ENCODE measurements around the gene DCDC1.
A peak's percentile ranks its signal among the peaks of the same experiment; 100 is the strongest.

The DCDC1 gene

DNA sequence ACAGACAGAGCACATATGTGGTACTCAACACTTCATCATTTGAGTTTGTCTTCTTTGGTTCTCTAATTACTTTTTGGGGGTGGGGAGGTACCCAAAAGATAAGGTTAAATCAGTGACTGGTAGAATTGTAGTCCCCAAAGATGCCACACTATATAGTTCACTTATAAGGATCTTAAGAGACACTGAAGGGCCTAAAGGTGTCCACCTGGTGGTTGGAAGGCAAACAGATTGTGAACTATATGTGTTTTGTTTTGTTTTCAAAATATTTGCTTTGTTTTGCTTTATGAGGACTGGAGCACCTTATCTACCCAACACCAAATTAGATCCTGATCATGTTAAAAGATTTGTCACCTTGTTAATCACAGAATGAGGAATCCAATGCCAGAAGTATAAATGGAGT lies 136.1 kb downstream of the DCDC1 start:
- no peak overlapping the region for H3K27ac ChIP-seq
- no peak for TF ChIP-seq ZFX (IDR thresholded peaks at IDR 0.05)
- TF ChIP-seq, protein P1, sequence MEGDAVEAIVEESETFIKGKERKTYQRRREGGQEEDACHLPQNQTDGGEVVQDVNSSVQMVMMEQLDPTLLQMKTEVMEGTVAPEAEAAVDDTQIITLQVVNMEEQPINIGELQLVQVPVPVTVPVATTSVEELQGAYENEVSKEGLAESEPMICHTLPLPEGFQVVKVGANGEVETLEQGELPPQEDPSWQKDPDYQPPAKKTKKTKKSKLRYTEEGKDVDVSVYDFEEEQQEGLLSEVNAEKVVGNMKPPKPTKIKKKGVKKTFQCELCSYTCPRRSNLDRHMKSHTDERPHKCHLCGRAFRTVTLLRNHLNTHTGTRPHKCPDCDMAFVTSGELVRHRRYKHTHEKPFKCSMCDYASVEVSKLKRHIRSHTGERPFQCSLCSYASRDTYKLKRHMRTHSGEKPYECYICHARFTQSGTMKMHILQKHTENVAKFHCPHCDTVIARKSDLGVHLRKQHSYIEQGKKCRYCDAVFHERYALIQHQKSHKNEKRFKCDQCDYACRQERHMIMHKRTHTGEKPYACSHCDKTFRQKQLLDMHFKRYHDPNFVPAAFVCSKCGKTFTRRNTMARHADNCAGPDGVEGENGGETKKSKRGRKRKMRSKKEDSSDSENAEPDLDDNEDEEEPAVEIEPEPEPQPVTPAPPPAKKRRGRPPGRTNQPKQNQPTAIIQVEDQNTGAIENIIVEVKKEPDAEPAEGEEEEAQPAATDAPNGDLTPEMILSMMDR (conservative IDR thresholded peaks at IDR 0.05), result peak; percentile 56

DNA sequence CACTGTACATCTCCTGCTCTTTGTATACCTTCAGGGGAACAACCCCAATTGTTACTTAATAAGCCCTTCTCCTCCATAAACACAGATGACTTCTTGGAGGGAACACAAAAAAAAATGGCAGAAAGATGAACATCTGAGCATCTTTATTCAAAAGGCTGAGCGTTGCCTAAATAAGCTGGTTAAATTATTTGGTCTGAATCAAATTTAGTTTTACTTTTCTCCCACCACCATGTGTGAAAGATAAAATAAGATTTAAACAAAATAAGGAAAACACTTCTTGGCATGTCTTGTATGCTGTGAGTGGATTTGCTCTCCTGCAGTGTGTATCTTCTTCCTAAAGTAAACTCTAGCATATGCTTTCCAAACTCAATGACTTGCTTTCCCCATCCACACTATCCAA lies 137.9 kb downstream of the DCDC1 start:
- H3K27ac ChIP-seq, result no peak overlapping the region
- no peak for TF ChIP-seq ZFX (IDR thresholded peaks at IDR 0.05)
- TF ChIP-seq, protein P1 (conservative IDR thresholded peaks at IDR 0.05), result no peak

DNA sequence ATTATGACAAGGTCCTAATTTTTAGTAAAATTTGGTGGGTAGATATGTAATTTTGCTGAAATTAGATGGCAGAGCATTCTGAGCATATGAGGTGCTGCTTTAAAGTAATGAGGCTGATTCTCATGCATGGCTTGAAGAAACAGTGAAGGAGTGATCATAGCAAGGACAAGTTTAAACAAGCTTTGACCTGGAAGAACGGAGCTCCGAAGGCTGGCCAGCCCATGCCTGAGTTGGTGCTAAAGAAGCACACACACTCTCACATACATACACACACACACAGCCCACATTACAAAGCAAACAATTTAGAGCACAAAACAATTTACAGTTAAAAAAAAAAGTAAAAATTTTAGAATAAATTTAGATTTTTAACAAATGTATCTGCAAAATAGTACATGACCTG lies 150.7 kb downstream of the DCDC1 start:
- H3K27ac ChIP-seq, result no peak overlapping the region
- no peak for TF ChIP-seq ZFX (IDR thresholded peaks at IDR 0.05)
- TF ChIP-seq, protein P1 (conservative IDR thresholded peaks at IDR 0.05), result no peak

DNA sequence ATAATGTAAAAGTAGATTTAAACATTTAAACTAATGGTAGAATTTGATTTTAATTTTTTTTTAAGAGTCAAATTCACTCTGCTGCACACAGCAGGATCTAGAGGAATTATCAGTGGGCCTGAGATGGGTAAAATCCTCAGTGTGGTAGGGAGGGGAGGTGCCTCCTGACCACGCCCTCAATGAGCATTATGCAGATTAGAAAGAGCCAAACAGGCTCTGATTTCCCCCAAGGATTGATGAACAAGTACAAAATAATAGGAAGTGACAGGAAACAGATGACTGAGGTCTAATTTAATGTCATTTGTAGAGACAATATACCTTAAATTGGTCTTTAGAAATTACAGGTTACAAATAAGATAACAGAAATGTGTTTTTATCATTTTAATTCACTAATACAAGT lies 155.2 kb downstream of the DCDC1 start:
- TF ChIP-seq, protein P1 (conservative IDR thresholded peaks at IDR 0.05), result no peak
- no peak for TF ChIP-seq ZFX (IDR thresholded peaks at IDR 0.05)
- no peak overlapping the region for H3K27ac ChIP-seq

DNA sequence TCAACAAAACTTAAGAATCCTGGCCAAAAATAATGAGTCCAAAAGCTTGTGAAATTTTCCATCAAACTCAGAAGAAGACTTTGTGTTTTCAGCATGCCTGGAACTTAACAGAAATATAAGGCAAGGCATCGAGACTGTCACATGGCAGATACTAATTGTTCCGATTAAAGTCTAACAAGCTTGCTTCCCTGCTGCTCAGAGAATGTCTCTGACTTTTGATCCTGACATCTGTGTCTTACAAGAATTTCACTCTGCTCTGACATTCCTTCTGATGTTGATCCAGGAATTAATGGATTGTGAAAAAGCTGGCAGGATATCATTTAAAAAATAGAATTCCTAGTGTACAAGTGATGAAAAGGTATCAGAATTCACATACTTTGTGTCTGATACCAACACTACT lies 170.2 kb downstream of the DCDC1 start:
- no peak for TF ChIP-seq ZFX (IDR thresholded peaks at IDR 0.05)
- TF ChIP-seq, protein P1 (conservative IDR thresholded peaks at IDR 0.05), result no peak
- H3K27ac ChIP-seq, result no peak overlapping the region

DNA sequence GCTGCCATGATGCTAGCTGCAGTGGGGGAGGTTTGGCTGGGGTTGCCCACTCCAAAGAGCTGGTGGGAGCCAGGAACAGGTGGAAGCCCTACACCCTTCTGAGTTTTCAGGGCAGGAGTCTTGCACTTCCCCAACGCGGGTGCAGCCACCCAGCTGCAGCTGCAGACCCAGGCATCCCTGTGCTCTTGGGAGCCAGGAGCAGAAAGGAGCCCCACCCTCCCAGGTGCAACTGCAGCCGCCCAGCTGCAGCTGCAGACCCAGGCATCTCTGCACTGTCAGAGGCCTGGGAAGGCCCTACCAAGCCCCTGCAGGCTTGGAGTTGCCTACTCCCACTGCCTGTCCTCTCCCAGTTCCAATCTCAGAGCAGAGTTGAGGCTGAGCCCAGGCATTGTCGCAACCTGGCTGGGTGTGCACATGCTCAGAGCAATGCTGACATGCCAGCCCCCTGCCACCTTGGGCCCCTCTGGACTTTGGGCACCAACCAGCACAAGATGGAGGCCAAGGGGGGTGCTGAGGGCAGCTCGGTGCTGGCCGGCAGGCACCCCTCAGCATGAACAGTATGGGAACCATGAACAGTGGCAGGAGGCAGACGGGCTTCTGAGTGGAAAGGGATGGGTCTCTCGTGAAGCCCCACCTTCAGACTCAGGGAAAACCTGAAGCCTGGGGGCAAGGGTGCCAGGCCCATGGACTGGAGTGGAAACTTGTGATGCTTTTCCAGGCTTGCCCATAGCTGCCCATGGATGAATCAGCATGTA lies 195.4 kb downstream of the DCDC1 start:
- no peak for TF ChIP-seq ZFX (IDR thresholded peaks at IDR 0.05)
- TF ChIP-seq, protein P1 (conservative IDR thresholded peaks at IDR 0.05), result no peak
- no peak overlapping the region for H3K27ac ChIP-seq

DNA sequence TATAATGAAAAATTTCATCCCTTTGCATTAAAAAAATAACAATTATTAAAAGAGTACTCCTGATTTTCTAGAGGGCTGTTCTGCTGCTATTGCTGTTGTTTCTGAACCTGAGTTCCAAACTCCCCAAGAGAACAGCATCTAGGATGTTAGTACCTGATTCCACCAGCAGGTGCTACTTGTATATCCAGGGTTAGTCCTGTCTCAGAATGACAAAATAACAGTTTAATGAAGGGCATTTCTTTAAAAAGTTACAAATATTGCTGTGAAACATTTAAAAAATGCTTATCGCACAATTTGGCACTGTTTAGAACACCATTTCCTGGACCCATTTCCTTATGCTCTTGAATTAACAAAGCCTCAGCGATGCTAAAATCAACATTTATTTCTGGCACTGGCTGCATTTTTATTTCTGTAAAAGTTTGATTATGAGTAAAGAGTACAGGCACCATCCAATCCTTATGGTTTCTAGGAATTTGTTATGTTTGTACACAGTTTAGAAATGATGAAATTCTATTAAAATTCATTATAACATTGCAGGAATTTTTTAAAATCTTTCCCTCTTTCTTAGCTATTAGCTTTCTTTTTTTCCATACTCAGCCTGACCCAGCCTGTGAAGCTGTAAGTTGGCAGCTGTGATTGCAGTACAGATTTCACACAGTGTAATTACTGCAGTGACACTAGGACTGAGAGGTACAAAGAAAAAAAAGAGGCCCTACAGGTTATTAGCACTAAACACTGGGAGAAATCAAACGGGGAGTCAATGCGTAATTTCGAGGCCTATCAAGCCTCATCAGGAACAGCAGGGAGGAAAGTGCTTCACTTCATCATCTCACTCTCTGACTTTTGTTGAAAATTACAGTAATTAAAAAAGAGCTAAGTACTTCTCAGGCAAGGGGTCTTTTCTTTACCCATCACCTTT lies 208.8 kb downstream of the DCDC1 start:
- TF ChIP-seq, protein P1 (conservative IDR thresholded peaks at IDR 0.05), result peak; percentile 55
- TF ChIP-seq ZFX (IDR thresholded peaks at IDR 0.05), result no peak
- no peak overlapping the region for H3K27ac ChIP-seq

Measured in C4-2B (cell line).